Testis (tissue), 2 donors: ENCODE data around the gene RSAD2.

ENCODE experiments used
- POLR2A ChIP-seq: fragments of 450-650 bp; IDR thresholded peaks from one replicate; pipeline ENCODE4 v1.6.1; 2017; ENCODE audit warnings: antibody characterized with exemption, mild to moderate bottlenecking, moderate library complexity
- TF ChIP-seq, protein P1 (sequence below), 3 experiments: fragments of 450-650 bp in 2 of 3; fragments of 200-600 bp in 1 of 3; sonication (generic) in 1 of 3; IDR thresholded peaks; one replicate each; pipeline ENCODE4 v1.5.1; 2016 to 2019; ENCODE audit warnings: antibody characterized with exemption in 3 of 3, mild to moderate bottlenecking in 2 of 3, moderate library complexity in 1 of 3

DNA sequence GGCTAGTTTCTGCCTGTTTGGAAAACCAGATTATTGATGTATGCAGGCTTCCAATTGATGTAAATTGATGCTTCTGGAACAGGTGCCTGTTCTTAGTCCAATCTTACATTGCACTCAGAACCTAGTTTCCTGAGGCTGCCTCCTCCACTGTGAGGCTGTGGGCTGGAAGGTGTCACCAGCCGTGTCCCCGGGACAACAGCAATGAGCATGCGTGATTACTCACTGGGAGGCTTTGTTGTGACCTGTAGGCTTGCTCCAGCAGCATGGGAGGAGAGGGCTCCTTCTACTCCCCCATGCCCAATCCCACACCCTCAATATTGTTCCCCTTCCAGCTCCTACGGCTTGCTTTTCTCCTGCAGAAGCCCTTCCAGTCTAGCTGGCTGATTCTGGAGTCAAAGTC lies 11.1 kb downstream of the RSAD2 start:
- TF ChIP-seq POLR2A: no peak
- TF ChIP-seq, protein P1, sequence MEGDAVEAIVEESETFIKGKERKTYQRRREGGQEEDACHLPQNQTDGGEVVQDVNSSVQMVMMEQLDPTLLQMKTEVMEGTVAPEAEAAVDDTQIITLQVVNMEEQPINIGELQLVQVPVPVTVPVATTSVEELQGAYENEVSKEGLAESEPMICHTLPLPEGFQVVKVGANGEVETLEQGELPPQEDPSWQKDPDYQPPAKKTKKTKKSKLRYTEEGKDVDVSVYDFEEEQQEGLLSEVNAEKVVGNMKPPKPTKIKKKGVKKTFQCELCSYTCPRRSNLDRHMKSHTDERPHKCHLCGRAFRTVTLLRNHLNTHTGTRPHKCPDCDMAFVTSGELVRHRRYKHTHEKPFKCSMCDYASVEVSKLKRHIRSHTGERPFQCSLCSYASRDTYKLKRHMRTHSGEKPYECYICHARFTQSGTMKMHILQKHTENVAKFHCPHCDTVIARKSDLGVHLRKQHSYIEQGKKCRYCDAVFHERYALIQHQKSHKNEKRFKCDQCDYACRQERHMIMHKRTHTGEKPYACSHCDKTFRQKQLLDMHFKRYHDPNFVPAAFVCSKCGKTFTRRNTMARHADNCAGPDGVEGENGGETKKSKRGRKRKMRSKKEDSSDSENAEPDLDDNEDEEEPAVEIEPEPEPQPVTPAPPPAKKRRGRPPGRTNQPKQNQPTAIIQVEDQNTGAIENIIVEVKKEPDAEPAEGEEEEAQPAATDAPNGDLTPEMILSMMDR (IDR thresholded peaks at IDR 0.05): no peak
